ENCODE data around the gene CAMTA1.
"Not testable (repeated sequence)": the region's sequence is repeated elsewhere in the genome, so short reads cannot be mapped to it uniquely, and the experiment has no call there.

Gene CAMTA1

GRCh38 chr1:6815726-6816125, 30.5 kb downstream of the CAMTA1 start:
- DNase-seq: no peak

- DNase-seq: no peak
Measured at GRCh38 chr1:6819246-6820040, 34.2 kb downstream of the CAMTA1 start.

GRCh38 chr1:6820899-6821298, 35.6 kb downstream of the CAMTA1 start:
- DNase-seq: no peak

- no peak for DNase-seq
Measured at GRCh38 chr1:6822530-6823359, 37.5 kb downstream of the CAMTA1 start.

- DNase-seq: no peak
Measured at GRCh38 chr1:6823793-6824192, 38.5 kb downstream of the CAMTA1 start.

- DNase-seq: no peak
Measured at GRCh38 chr1:6824665-6825368, 39.6 kb downstream of the CAMTA1 start.

- DNase-seq: no peak
Measured at GRCh38 chr1:6825828-6826227, 40.6 kb downstream of the CAMTA1 start.

- DNase-seq: no peak
Measured at GRCh38 chr1:6827079-6827478, 41.8 kb downstream of the CAMTA1 start.

GRCh38 chr1:6827630-6828165, 42.4 kb downstream of the CAMTA1 start:
- no peak for DNase-seq

GRCh38 chr1:6831366-6831765, 46.1 kb downstream of the CAMTA1 start:
- DNase-seq: no peak

GRCh38 chr1:6832006-6832405, 46.8 kb downstream of the CAMTA1 start:
- DNase-seq: not testable (repeated sequence)

- no peak for DNase-seq
Measured at GRCh38 chr1:6832531-6833188, 47.4 kb downstream of the CAMTA1 start.

- no peak for DNase-seq
Measured at GRCh38 chr1:6833804-6834203, 48.5 kb downstream of the CAMTA1 start.

GRCh38 chr1:6834366-6834765, 49.1 kb downstream of the CAMTA1 start:
- DNase-seq: no peak

GRCh38 chr1:6835139-6835538, 49.9 kb downstream of the CAMTA1 start:
- no peak for DNase-seq

GRCh38 chr1:6842301-6842700, 57.0 kb downstream of the CAMTA1 start:
- DNase-seq: no peak

- DNase-seq: not testable (repeated sequence)
Measured at GRCh38 chr1:6845786-6846185, 60.5 kb downstream of the CAMTA1 start.

GRCh38 chr1:6848816-6849215, 63.6 kb downstream of the CAMTA1 start:
- no peak for DNase-seq

GRCh38 chr1:6850537-6850936, 65.3 kb downstream of the CAMTA1 start:
- DNase-seq: no peak

- no peak for DNase-seq
Measured at GRCh38 chr1:6852136-6852890, 67.1 kb downstream of the CAMTA1 start.

- no peak for DNase-seq
Measured at GRCh38 chr1:6854166-6854565, 68.9 kb downstream of the CAMTA1 start.

- DNase-seq: no peak
Measured at GRCh38 chr1:6857831-6858230, 72.6 kb downstream of the CAMTA1 start.
